GM18505 (cell line): Measurements from ENCODE around the gene CDC42EP3.

Experiments used
- ATAC-seq: cut with Tn5 transposase; IDR thresholded peaks from one replicate; pipeline ENCODE4 v1.9.1; 2021; ENCODE audit not compliant: unreplicated experiment
- POLR2A ChIP-seq: IDR thresholded peaks from 4 replicates; pipeline ENCODE4 v1.6.1; 2011; ENCODE audit warnings: borderline replicate concordance; ENCODE audit not compliant: insufficient read depth, insufficient read length; ENCODE audit errors: extremely low read depth

CDC42EP3 gene

GRCh38 chr2:37631698-37632097, 39.7 kb downstream of the CDC42EP3 start:
- TF ChIP-seq POLR2A = no peak
- no peak for ATAC-seq

DNA sequence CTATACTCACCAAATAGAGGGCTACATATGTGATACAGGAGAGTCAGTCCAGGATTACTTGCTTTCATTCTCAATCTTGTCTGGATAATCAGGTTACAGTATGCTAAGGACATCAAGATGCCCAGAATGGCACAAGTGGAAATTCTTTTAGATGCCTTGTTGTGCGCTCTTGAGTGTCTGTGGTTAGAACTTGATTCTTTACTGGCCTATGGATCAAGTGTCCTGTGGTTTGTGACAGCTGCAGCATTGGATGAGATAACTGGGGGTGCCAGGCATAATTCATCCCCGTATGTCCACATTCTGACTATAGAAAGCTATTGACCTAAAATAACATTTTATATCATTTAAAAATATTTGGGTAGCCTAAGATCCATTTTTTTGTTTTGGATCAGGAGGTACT, 40.1 kb downstream of the CDC42EP3 start:
- no peak for ATAC-seq
- no peak for TF ChIP-seq POLR2A

DNA sequence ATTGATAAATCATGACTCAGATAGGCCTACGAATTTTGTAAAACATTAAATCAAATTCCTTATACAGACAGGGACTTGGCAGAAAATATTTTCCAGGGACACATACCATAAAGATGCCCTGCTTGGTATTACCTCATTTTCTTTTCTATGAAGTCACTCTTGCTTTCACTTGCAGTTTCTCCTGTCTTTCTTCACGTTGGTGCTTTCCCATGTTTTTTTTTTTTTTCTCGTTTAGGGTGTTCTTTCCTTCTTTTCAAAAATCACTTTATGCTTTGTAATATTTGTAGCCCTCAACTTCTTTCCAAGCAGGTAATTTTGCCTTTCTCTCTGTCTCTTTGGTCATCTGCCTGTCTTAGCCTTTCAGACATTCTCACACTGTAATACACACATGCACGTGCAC, 40.7 kb downstream of the CDC42EP3 start:
- no peak for ATAC-seq

DNA sequence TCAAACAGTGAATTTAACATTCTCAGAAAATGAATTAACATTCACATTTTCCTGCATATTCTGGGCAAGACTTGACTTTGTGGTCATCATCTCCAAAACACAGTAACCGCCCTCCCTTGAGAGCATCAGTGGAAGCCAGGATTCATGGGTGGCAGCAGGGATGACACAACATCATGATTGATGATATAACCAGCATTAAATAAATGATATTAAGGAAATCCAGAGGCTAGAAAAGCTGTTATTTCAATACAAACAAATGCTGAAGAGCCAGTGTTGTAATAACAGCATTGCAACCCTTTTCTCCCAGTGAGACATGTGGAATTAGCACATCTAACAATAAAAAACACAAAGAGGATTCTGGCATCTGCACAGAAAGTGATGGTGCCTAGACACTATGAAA, 41.1 kb downstream of the CDC42EP3 start:
- no peak for TF ChIP-seq POLR2A
- ATAC-seq = no peak

More for the DNA sequence above, 40.7 kb downstream of the CDC42EP3 start:
- no peak for TF ChIP-seq POLR2A

- ATAC-seq = no peak
- TF ChIP-seq POLR2A = no peak
Observed at GRCh38 chr2:37629529-37629928, 41.9 kb downstream of the CDC42EP3 start.

DNA sequence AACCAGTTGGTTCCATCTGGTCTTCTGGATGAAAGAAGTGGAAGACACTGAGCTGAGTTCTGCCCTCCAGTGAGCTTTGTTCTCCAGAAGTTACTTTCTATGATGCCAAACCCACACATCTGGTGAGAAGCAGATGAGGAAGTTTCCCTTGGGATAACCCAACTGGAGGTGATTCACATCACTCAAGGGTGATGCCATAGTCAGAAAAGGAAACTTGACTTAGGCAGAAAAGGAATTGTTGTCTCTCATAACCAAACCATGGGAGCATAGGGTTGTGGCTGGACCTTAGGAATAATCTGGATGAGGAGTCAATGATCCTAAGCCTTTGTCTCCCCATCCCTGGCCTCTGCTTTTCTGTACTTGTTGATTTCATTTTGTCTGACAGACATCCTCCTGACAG, 43.7 kb downstream of the CDC42EP3 start:
- ATAC-seq = no peak
- TF ChIP-seq POLR2A = no peak

GRCh38 chr2:37625796-37626571, 45.5 kb downstream of the CDC42EP3 start:
- TF ChIP-seq POLR2A = no peak
- ATAC-seq = peak; percentile 54

DNA sequence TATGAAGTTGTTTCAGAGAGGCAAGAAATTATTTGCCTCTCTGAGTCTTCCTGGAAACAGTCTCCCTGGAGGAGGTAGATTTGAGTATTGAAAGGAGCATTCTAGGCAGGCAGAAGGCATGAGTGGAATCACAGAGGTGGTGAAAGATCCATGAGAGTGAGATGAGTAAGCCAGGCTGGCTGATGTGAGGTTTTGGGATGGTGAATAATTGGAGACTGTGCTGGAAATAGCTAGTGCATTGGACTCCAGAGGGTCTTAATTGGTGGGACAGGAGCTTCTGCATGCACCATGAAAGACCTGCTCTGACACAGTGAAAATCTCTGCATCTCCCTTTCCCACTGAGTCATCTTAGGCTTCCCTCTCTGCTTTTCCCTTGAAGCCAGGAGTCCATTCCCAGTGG, 46.3 kb downstream of the CDC42EP3 start:
- ATAC-seq = no peak
- no peak for TF ChIP-seq POLR2A

- TF ChIP-seq POLR2A = peak; percentile 50
- peak; percentile 73 for ATAC-seq
Observed at GRCh38 chr2:37623971-37624900, 47.2 kb downstream of the CDC42EP3 start.

DNA sequence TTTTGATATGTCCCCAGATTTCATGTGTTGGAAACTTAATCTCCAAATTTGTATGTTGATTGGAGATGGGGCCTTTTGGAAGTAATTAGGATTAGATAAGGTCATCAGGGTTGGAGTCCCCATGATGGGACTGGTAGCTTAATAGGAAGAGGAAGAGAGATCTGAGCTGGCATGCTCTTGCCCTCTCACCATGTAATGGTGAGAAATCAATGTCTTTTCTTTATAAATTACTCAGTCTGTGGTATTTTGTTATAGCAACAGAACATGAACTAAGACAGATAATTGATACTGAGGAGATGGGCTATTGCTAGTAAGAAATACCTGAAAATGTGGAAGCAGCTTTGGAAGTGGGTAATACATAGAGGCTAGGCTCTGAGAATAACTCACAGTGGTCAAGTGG, 48.0 kb downstream of the CDC42EP3 start:
- no peak for ATAC-seq
- no peak for TF ChIP-seq POLR2A

DNA sequence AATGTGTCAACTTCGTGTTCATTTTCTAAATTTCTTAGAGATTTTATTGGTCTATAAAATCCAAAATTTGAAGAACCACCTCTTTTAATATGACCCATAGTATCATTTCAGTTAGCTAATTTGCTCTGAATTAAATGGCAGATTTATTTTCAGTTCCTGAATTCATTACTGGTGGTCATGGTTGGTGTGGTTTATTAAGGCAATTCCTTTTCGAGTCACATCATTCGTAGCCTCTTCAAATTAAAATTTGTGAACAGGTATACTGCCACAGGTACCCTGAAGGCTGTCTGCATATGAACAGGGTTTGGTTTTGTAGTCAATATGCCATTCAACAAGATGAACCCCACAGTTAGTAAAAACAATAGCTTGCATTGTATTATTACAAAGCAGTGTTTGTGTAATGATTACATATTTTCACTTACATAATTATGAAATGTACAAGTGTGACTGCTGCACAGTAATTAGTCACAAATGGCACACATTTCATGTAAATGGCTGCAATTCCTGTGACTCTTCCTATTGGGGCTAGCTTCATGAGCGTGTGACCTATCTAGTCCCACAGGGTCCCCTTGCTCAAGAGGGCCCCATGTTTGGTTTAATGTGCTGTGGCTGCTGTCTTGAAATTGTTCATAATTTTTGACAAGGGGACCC, 48.9 kb downstream of the CDC42EP3 start:
- TF ChIP-seq POLR2A = no peak
- no peak for ATAC-seq

DNA sequence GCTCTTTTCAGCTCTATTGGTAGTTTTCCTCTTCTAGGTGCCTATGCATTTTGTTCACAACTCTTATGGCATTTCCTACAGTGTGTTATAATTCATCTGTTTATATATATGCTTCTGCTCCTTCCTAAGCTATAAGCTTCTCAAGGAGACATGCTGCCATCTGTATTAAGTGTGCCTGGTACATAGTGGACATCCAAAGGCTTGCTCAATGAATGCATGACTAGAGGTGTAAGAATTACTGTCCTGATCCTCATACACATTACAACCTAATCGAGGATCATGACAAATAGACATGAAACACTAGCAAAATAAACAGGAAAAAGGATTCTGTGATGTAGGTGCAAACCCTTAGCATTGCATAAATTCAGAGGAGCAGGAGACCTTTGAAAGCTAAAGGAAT, 50.2 kb downstream of the CDC42EP3 start:
- TF ChIP-seq POLR2A = no peak
- no peak for ATAC-seq

DNA sequence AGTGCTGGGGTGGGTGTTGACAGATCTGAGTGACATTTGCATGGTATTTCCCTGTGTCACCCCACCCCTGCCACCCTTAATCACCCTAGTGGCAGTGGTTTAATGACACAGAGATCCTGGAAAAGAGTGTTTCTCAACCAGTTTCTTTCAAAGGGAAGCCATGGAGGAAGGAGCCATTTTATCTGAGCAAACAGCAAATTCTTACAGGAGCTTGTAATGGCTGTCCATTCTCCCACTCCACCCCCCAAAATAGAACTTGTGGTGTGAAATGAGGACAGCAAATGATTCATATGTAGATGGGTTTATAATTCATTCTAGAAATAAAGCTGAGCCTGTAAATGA, 51.5 kb downstream of the CDC42EP3 start:
- no peak for ATAC-seq
- TF ChIP-seq POLR2A = no peak
